SK-N-SH treated with all-trans-retinoic acid at 6 μM for 48 hours (cell line): ENCODE measurements around the gene ROCK2.

Experiments used
- ATAC-seq: fragments of 200-7000 bp; cut with Tn5 transposase; 3 replicates; pipeline ENCODE4 v1.9.1; 2020; ENCODE audit warnings: mild to moderate bottlenecking, moderate library complexity
- ARNTL ChIP-seq: fragments of 450-650 bp; formaldehyde crosslinking; IDR thresholded peaks from 2 replicates; pipeline ENCODE4 v1.5.0; 2020; ENCODE audit warnings: low read depth, mild to moderate bottlenecking, moderate library complexity, borderline replicate concordance
- CREB5 ChIP-seq: fragments of 250-450 bp; sonication (Bioruptor Pico); IDR thresholded peaks from 2 replicates; pipeline ENCODE4 v1.5.1; 2020; ENCODE audit warnings: low read depth, mild to moderate bottlenecking, moderate library complexity
- CSDC2 ChIP-seq: fragments of 250-450 bp; sonication (Bioruptor Pico); IDR thresholded peaks from 2 replicates; pipeline ENCODE4 v1.5.0; 2020; ENCODE audit warnings: mild to moderate bottlenecking, moderate library complexity
- CSRNP3 ChIP-seq: fragments of 250-450 bp; sonication (Bioruptor Pico); IDR thresholded peaks from 2 replicates; pipeline ENCODE4 v1.5.1; 2021; ENCODE audit warnings: mild to moderate bottlenecking, moderate library complexity
- ESRRG ChIP-seq: fragments of 250-450 bp; sonication (Bioruptor Pico); IDR thresholded peaks from 2 replicates; pipeline ENCODE4 v1.6.1; 2021; ENCODE audit warnings: mild to moderate bottlenecking
- GLIS3 ChIP-seq: fragments of 250-450 bp; sonication (Bioruptor Pico); IDR thresholded peaks from 2 replicates; pipeline ENCODE4 v1.5.0; 2020; ENCODE audit warnings: mild to moderate bottlenecking, moderate library complexity
- ISL1 ChIP-seq: fragments of 250-450 bp; sonication (Bioruptor Pico); IDR thresholded peaks from 2 replicates; pipeline ENCODE4 v2.1.2; 2022; ENCODE audit warnings: mild to moderate bottlenecking, moderate library complexity
- OSR1 ChIP-seq: fragments of 250-450 bp; sonication (Bioruptor Pico); IDR thresholded peaks from 2 replicates; pipeline ENCODE4 v1.8.0; 2022; ENCODE audit warnings: moderate library complexity, mild to moderate bottlenecking, inconsistent platforms
- POU6F1 ChIP-seq: fragments of 250-450 bp; sonication (Bioruptor Pico); IDR thresholded peaks from 2 replicates; pipeline ENCODE4 v1.8.0; 2021; ENCODE audit warnings: low read depth, mild to moderate bottlenecking, moderate library complexity, borderline replicate concordance
- PPARA ChIP-seq: fragments of 250-450 bp; sonication (Bioruptor Pico); IDR thresholded peaks from 2 replicates; pipeline ENCODE4 v1.5.0; 2020; ENCODE audit warnings: mild to moderate bottlenecking, borderline replicate concordance
- RARB ChIP-seq: fragments of 250-450 bp; sonication (Bioruptor Pico); IDR thresholded peaks from 2 replicates; pipeline ENCODE4 v1.8.0; 2021; ENCODE audit warnings: mild to moderate bottlenecking, moderate library complexity
- SNAI2 ChIP-seq: fragments of 250-450 bp; sonication (Bioruptor Pico); IDR thresholded peaks from 2 replicates; pipeline ENCODE4 v1.5.0; 2020; ENCODE audit warnings: mild to moderate bottlenecking, moderate library complexity
- TCF4 ChIP-seq: fragments of 250-450 bp; sonication (Bioruptor Pico); IDR thresholded peaks from 2 replicates; pipeline ENCODE4 v1.8.0; 2021; ENCODE audit warnings: mild to moderate bottlenecking, moderate library complexity, borderline replicate concordance
- TOX ChIP-seq: fragments of 250-450 bp; sonication (Bioruptor Pico); IDR thresholded peaks from 2 replicates; pipeline ENCODE4 v1.8.0; 2021; ENCODE audit warnings: mild to moderate bottlenecking, moderate library complexity, borderline replicate concordance
- TSHZ2 ChIP-seq: fragments of 250-450 bp; sonication (Bioruptor Pico); IDR thresholded peaks from 2 replicates; pipeline ENCODE4 v1.5.0; 2020; ENCODE audit warnings: mild to moderate bottlenecking, moderate library complexity
- ZC3H10 ChIP-seq: fragments of 250-450 bp; sonication (Bioruptor Pico); IDR thresholded peaks from 2 replicates; pipeline ENCODE4 v1.5.1; 2021; ENCODE audit warnings: mild to moderate bottlenecking, moderate library complexity
- ZFP3 ChIP-seq: fragments of 250-450 bp; sonication (Bioruptor Pico); IDR thresholded peaks from 2 replicates; pipeline ENCODE4 v1.5.0; 2020; ENCODE audit warnings: mild to moderate bottlenecking, moderate library complexity
- ZFP30 ChIP-seq: fragments of 450-650 bp; formaldehyde crosslinking; IDR thresholded peaks from 2 replicates; pipeline ENCODE4 v1.5.0; 2022; ENCODE audit warnings: mild to moderate bottlenecking, moderate library complexity
- ZNF565 ChIP-seq: fragments of 450-650 bp; formaldehyde crosslinking; conservative IDR thresholded peaks from 2 replicates; pipeline ENCODE4 v1.5.0; 2020; ENCODE audit warnings: low read depth, mild to moderate bottlenecking, moderate library complexity
- ZNF70 ChIP-seq: fragments of 450-650 bp; formaldehyde crosslinking; IDR thresholded peaks from 2 replicates; pipeline ENCODE4 v1.5.0; 2020; ENCODE audit warnings: mild to moderate bottlenecking, moderate library complexity
- ZNF8 ChIP-seq: fragments of 450-650 bp; formaldehyde crosslinking; IDR thresholded peaks from 2 replicates; pipeline ENCODE4 v1.5.0; 2020; ENCODE audit warnings: mild to moderate bottlenecking, moderate library complexity

The ROCK2 gene

GRCh38 chr2:11376071-11376470 is 31.6 kb upstream of the ROCK2 start:
- TF ChIP-seq ZFP30 (CRISPR knock-in tag) (no peak), TCF4 (CRISPR knock-in tag) (no peak), POU6F1 (CRISPR knock-in tag) (no peak), CSDC2 (no peak), ZNF8 (CRISPR knock-in tag) (no peak), OSR1 (CRISPR knock-in tag) (no peak), TOX (CRISPR knock-in tag) (no peak), ZFP3 (no peak), SNAI2 (no peak), ZNF565 (no peak), CREB5 (no peak), RARB (no peak), GLIS3 (CRISPR knock-in tag) (no peak), ISL1 (CRISPR knock-in tag) (no peak)
- no peak for ATAC-seq

GRCh38 chr2:11375689-11376027 is 31.2 kb upstream of the ROCK2 start:
- TF ChIP-seq ZFP3 (no peak), ARNTL (CRISPR knock-in tag) (no peak)
- no peak for ATAC-seq

- no peak for ATAC-seq
- TF ChIP-seq ESRRG (no peak), OSR1 (CRISPR knock-in tag) (no peak), SNAI2 (no peak), TSHZ2 (CRISPR knock-in tag) (no peak), ZC3H10 (CRISPR knock-in tag) (no peak), ARNTL (CRISPR knock-in tag) (no peak)
Measured at GRCh38 chr2:11375025-11375688, 30.7 kb upstream of the ROCK2 start.

- TF ChIP-seq ZFP3 (no peak), ZC3H10 (CRISPR knock-in tag) (no peak), TCF4 (CRISPR knock-in tag) (no peak), SNAI2 (no peak), ISL1 (CRISPR knock-in tag) (no peak), TOX (CRISPR knock-in tag) (no peak), ZNF70 (CRISPR knock-in tag) (no peak), PPARA (CRISPR knock-in tag) (no peak), ZFP30 (CRISPR knock-in tag) (no peak), GLIS3 (CRISPR knock-in tag) (no peak), RARB (no peak), ZNF565 (no peak), ZNF8 (CRISPR knock-in tag) (no peak), ESRRG (no peak), TSHZ2 (CRISPR knock-in tag) (no peak), CSRNP3 (CRISPR knock-in tag) (no peak)
- no peak for ATAC-seq
Measured at GRCh38 chr2:11373096-11373495, 28.7 kb upstream of the ROCK2 start.
